Upper lobe of right lung (tissue), 1 donor: Measurements from ENCODE around the gene TMEM209. TPM values are rescaled to one million over a fixed set of nuclear protein-coding genes. Genes with fewer than 3 reads are reported as not detected.
A peak's percentile ranks its signal among the peaks of the same experiment; 100 is the strongest.

Experiments
- ATAC-seq: fragments of 200-7000 bp; cut with Tn5 transposase; one replicate; pipeline ENCODE4 v1.9.1; 2020; ENCODE audit warnings: mild to moderate bottlenecking, moderate library complexity
- DNase-seq: peaks from one replicate; pipeline ENCODE4 v3.0.0-alpha.2; 2020
- H3K27ac ChIP-seq: fragments of 200-600 bp; one replicate; pipeline ENCODE4 v1.8.0; 2022
- H3K27me3 ChIP-seq: fragments of 200-600 bp; one replicate; pipeline ENCODE4 v1.8.0; 2022; ENCODE audit warnings: mild to moderate bottlenecking
- H3K36me3 ChIP-seq: fragments of 200-600 bp; one replicate; pipeline ENCODE4 v1.8.0; 2022
- H3K4me1 ChIP-seq: fragments of 200-600 bp; one replicate; pipeline ENCODE4 v1.8.0; 2022
- H3K4me3 ChIP-seq: fragments of 200-600 bp; one replicate; pipeline ENCODE4 v1.8.0; 2022; ENCODE audit warnings: mild to moderate bottlenecking
- H3K9me3 ChIP-seq: fragments of 200-600 bp; one replicate; pipeline ENCODE4 v1.8.0; 2022
- CTCF ChIP-seq: fragments of 200-600 bp; IDR thresholded peaks from one replicate; pipeline ENCODE4 v1.8.0; 2022; ENCODE audit warnings: antibody characterized with exemption
- intact Hi-C: fragments of 100-400 bp; cut with DNase I; formaldehyde crosslinking; loops from one replicate; pipeline ENCODE4 v1.11.0; 2022
- total RNA-seq: library from RNA; stranded (reverse); fragmentation: NEBNext Ultra II Directional; extraction: Animal tissue kit (Norgen Biotek cat#: 25700); gene quantifications from one replicate; pipeline ENCODE4 v1.2.1, GENCODE V29; 2021
- donor health status: DM: no; HTN: yes; CAD: no; lungs with severe emphysema.

TMEM209 gene
- total RNA-seq, 1 donor from 2014 or later: 18.3 TPM

GRCh38 chr7:130142654-130143333, 62.4 kb downstream of the TMEM209 start:
- Histone ChIP-seq H3K27ac (peak overlapping the region; percentile 83), H3K4me1 (peaks cover 14% of the 10 kb centered on the region)
- no peak for DNase-seq

DNA sequence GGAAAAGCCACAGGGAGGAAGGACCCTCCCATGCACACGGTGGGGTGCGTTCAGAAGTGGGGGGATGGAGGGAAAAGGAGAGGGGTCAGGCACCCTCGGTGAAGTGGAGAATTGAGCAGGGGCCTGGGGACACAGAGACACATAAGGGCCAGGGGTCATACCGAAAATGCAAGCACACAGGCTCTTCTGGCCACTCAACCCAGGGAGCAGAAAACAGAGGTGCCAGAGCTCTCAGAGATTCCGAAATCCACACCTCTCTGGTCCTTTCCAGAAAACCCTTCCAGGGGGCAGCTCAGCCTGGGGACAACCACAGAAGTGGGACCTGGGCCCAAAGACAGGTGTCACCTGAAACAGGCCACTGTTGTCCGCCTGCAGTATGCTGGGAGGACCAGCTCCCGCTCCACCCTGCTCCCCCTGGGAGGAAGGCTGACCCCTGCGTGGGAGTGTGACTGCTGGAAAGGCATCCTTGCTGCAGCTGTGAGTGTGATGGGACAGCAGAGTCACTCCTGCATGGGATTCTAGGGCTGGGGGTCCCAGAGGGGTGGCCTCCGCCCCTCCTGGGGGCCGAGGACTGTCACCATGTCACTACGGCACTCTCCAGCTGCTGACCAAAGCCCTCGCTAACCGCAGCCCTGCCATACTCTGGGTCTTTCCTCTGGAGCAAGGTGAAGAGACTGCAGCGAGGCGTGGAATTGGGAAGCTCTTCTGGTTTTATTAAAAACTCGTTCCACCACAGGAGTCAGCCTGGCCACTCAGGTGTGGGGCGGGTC, 63.1 kb downstream of the TMEM209 start:
- no peaks in the 10 kb centered on the region for H3K36me3 ChIP-seq
- DNase-seq (peak; percentile 70), ATAC-seq (peak; percentile 1)
- peak overlapping the region; percentile 48 for H3K4me3 ChIP-seq
- H3K27me3 ChIP-seq: no peaks in the 10 kb centered on the region
- peaks cover 14% of the 10 kb centered on the region for H3K4me1 ChIP-seq
- H3K27ac ChIP-seq: peak overlapping the region; percentile 83
- intact Hi-C loops: no loop called here
- no peak for TF ChIP-seq CTCF
- H3K9me3 ChIP-seq: no peaks in the 10 kb centered on the region

More at GRCh38 chr7:130142654-130143333, 62.4 kb downstream of the TMEM209 start:
- TF ChIP-seq CTCF: no peak
- H3K36me3 ChIP-seq: no peaks in the 10 kb centered on the region
- H3K27me3 ChIP-seq: no peaks in the 10 kb centered on the region
- ATAC-seq: no peak
- no peak overlapping the region for H3K4me3 ChIP-seq
- intact Hi-C loops: no loop called here
- no peaks in the 10 kb centered on the region for H3K9me3 ChIP-seq

DNA sequence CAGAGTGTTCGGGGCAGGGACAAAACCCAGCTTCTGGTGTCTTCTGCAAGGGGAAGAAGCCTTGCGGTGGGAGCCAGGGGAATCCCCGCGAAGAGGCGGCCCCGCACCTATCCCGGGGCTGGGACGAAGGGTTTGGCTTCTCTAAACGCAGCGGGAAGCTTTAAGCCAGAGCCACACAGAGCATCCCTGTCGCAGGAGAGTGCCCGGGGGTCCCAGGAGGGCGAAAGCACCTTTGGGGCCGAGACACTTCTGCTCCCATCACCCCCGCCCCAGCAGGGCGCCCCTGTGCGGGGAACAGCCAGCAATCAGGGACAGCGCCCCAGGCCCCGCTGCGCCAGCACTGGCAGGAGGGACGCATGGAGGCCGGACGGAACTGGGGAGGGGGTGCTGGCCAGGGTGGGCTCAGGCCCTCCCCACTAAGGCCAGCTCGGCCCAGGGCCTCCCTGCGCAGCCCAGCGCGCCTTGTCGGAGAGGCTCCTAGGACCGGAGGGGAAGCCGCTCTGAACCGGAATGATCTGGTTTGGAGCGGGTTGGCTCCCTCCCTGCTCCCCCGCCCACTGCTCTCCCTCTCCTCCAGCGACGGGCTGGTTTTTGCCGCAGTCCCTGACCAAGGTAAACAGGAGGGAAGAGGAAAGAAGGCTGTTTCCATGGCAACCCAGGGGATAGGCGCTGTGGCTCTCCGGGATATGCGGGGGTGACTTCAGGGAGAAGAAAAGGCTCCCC, 63.9 kb downstream of the TMEM209 start:
- ATAC-seq (peak; percentile 90), DNase-seq (peak; percentile 92)
- Histone ChIP-seq H3K4me1 (peaks cover 14% of the 10 kb centered on the region), H3K36me3 (peaks cover 7% of the 10 kb centered on the region), H3K27me3 (no peaks in the 10 kb centered on the region), H3K27ac (peak overlapping the region; percentile 83), H3K9me3 (no peaks in the 10 kb centered on the region), H3K4me3 (peak overlapping the region; percentile 48)
- TF ChIP-seq CTCF: no peak
- intact Hi-C loops: no loop called here

DNA sequence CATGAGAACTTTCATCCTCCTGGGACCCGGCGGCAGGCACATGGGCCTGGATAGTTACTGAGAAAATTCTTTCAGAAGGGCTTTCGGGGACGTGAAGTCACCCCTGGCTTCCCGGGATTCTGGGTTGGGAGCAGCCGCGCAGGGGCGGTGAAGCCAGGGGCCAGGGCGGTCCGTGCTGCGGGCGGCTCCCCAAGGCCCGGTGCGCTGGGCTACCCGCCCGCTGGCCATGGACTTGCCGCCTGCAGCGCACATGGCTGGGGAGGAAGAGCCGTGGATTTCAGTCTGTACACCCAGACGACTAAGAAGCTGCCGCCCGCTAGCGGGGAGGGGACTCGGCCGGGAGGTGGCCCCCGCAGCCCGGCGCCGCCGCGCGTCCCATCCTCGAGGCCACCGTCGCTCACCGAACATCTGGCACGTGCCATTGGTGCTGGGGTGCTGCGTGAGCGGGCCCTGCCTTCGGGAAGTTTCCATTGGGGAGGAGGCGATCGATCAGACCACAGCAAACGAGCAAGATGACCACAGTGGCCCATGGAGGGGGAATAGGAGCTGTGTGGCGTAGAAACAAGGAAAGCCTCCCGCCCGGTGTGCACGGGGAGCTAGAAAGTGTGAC, 64.5 kb downstream of the TMEM209 start:
- no peak for TF ChIP-seq CTCF
- H3K36me3 ChIP-seq: peaks cover 13% of the 10 kb centered on the region
- H3K27ac ChIP-seq: peak overlapping the region; percentile 83
- H3K9me3 ChIP-seq: no peaks in the 10 kb centered on the region
- DNase-seq (no peak), ATAC-seq (no peak)
- intact Hi-C loops: no loop called here
- peak overlapping the region; percentile 48 for H3K4me3 ChIP-seq
- H3K27me3 ChIP-seq: no peaks in the 10 kb centered on the region
- peaks cover 14% of the 10 kb centered on the region for H3K4me1 ChIP-seq

GRCh38 chr7:130139193-130139960, 65.8 kb downstream of the TMEM209 start:
- no peaks in the 10 kb centered on the region for H3K9me3 ChIP-seq
- no peak for TF ChIP-seq CTCF
- peak; percentile 69 for ATAC-seq
- peak overlapping the region; percentile 63 for H3K27ac ChIP-seq
- H3K27me3 ChIP-seq: no peaks in the 10 kb centered on the region
- H3K4me1 ChIP-seq: peaks cover 14% of the 10 kb centered on the region
- H3K4me3 ChIP-seq: no peak overlapping the region
- intact Hi-C loops: no loop called here
- peak; percentile 70 for DNase-seq
- H3K36me3 ChIP-seq: peaks cover 19% of the 10 kb centered on the region
